Stimulated activated CD8-positive, alpha-beta memory T cell treated with anti-CD3 and anti-CD28 coated beads, Interleukin-7, amount 100 ng/mL, for 1 hour (primary cell): ENCODE results near the gene PSMA7.
"Not testable (repeated sequence)": the region's sequence is repeated elsewhere in the genome, so short reads cannot be mapped to it uniquely, and the experiment has no call there.

Source experiments
- DNase-seq, 2 donors: peaks; one replicate each; pipeline ENCODE4 v3.0.0-alpha.2; 2020; ENCODE audit warnings: low read depth in 2 of 2

The PSMA7 gene

GRCh38 chr20:62155428-62156253, 12.4 kb upstream of the PSMA7 start:
- no peak for DNase-seq

GRCh38 chr20:62151835-62152364, 8.7 kb upstream of the PSMA7 start:
- no peak for DNase-seq

GRCh38 chr20:62151225-62151624, 8.0 kb upstream of the PSMA7 start:
- DNase-seq, result no peak

- DNase-seq, result no peak
These were observed 7.0 kb upstream of the PSMA7 start for GRCh38 chr20:62150310-62150575.

GRCh38 chr20:62149532-62150309, 6.5 kb upstream of the PSMA7 start:
- DNase-seq, result no peak

- DNase-seq, result no peak
These were observed 5.7 kb upstream of the PSMA7 start for GRCh38 chr20:62148908-62149314.

- DNase-seq, result not testable (repeated sequence)
These were observed 5.2 kb upstream of the PSMA7 start for GRCh38 chr20:62148383-62148782.

GRCh38 chr20:62147528-62147927, 4.3 kb upstream of the PSMA7 start:
- no peak for DNase-seq

GRCh38 chr20:62147125-62147524, 3.9 kb upstream of the PSMA7 start:
- DNase-seq, result no peak

GRCh38 chr20:62146019-62146755, 3.0 kb upstream of the PSMA7 start:
- DNase-seq, result no peak

GRCh38 chr20:62145688-62146018, 2.5 kb upstream of the PSMA7 start:
- no peak for DNase-seq

GRCh38 chr20:62143957-62144825, 997 bp upstream of the PSMA7 start:
- no peak for DNase-seq

GRCh38 chr20:62142252-62143080, 728 bp downstream of the PSMA7 start:
- DNase-seq, result no peak

GRCh38 chr20:62141397-62142251, 1.6 kb downstream of the PSMA7 start:
- no peak for DNase-seq

GRCh38 chr20:62141043-62141396, 2.2 kb downstream of the PSMA7 start:
- no peak for DNase-seq

- DNase-seq, result no peak
These were observed 3.6 kb downstream of the PSMA7 start for GRCh38 chr20:62139636-62140035.

GRCh38 chr20:62138912-62139311, 4.3 kb downstream of the PSMA7 start:
- DNase-seq, result no peak

GRCh38 chr20:62138204-62138543, 5.0 kb downstream of the PSMA7 start:
- DNase-seq, result no peak

GRCh38 chr20:62137478-62138203, 5.6 kb downstream of the PSMA7 start:
- no peak for DNase-seq
